Kidney (tissue), 14 donors: ENCODE measurements around the gene PCSK5. TPM values are rescaled to one million over a fixed set of nuclear protein-coding genes. Genes with fewer than 3 reads are reported as not detected.

Source experiments
- DNase-seq, 5 donors: peaks; one replicate each; pipeline ENCODE4 v3.0.0-alpha.2; 2013 to 2020
- FAIRE-seq: peaks from 2 replicates; lab custom pipeline; 2012; peaks lifted over from hg19 to GRCh38; lab: Jason Lieb, UNC
- H3K27ac ChIP-seq, 2 donors: one replicate each; pipeline ENCODE4 v1.7.0; 2013; ENCODE audit warnings: low read depth in 2 of 2, low read length in 2 of 2, inconsistent platforms in 1 of 2
- H3K27me3 ChIP-seq: one replicate; pipeline ENCODE4 v1.7.1; 2013; ENCODE audit warnings: low read length, inconsistent platforms; ENCODE audit not compliant: control insufficient read depth, insufficient read depth
- H3K36me3 ChIP-seq, 3 donors: one replicate each; pipeline versions ENCODE4 v1.7.0 to v1.7.1; 2013; ENCODE audit warnings: low read length in 3 of 3, control low read depth in 1 of 3, inconsistent platforms in 1 of 3; ENCODE audit not compliant: insufficient read depth in 3 of 3, control insufficient read depth in 2 of 3
- H3K4me1 ChIP-seq, 3 donors: one replicate each; pipeline versions ENCODE4 v1.7.0 to v1.7.1; 2013; ENCODE audit warnings: low read length in 3 of 3, inconsistent platforms in 1 of 3, low read depth in 1 of 3; ENCODE audit not compliant: control insufficient read depth in 2 of 3, insufficient read depth in 2 of 3
- H3K4me3 ChIP-seq, 3 donors: one replicate each; pipeline versions ENCODE4 v1.7.0 to v1.8.1; 2013; ENCODE audit warnings: low read length in 3 of 3, control low read depth in 1 of 3, inconsistent platforms in 1 of 3
- H3K9ac ChIP-seq, 3 donors: one replicate each; pipeline versions ENCODE4 v1.7.0 to v1.7.1; 2013; ENCODE audit warnings: low read length in 3 of 3, control low read depth in 1 of 3, inconsistent platforms in 1 of 3
- H3K9me3 ChIP-seq, 3 donors: one replicate each; pipeline versions ENCODE4 v1.7.0 to v1.7.1; 2013; ENCODE audit warnings: low read length in 3 of 3, control low read depth in 1 of 3, inconsistent platforms in 1 of 3; ENCODE audit not compliant: control insufficient read depth in 2 of 3, insufficient read depth in 1 of 3
- CTCF ChIP-seq: IDR thresholded peaks from 3 replicates; pipeline ENCODE4 v1.5.1; 2012; ENCODE audit warnings: mild to moderate bottlenecking, moderate library complexity, borderline replicate concordance; ENCODE audit not compliant: insufficient read depth; ENCODE audit errors: extremely low read depth
- intact Hi-C: fragments of 100-400 bp; cut with DNase I; formaldehyde crosslinking; loops from one replicate; pipeline ENCODE4 v1.11.1; 2022
- polyA plus RNA-seq: library from polyadenylated mRNA; stranded (reverse); fragments of 350-450 nt; fragmentation: Illumina TruSeq; extraction: RNeasy Lipid Tissue Mini Kit (QIAGEN cat#74804); gene quantifications from one replicate; pipeline ENCODE4 v1.2.3, GENCODE V29; 2014; ENCODE audit warnings: low read depth, low replicate concordance; ENCODE audit not compliant: insufficient read depth
- total RNA-seq: library from RNA; stranded (reverse); fragmentation: NEBNext Ultra II Directional; extraction: Animal tissue kit (Norgen Biotek cat#: 25700); gene quantifications from one replicate; pipeline ENCODE4 v1.2.1, GENCODE V29; 2021
- donor health status: control.
- donor health status: control.
- donor health status: control.
- donor health status: control.
- donor health status: control.
- donor health status: DM: yes; HTN: yes; CAD: no.
- donor health status: Normal renal cell carcinoma (clear cell type).

The PCSK5 gene
- total and polyA plus RNA-seq, 2 donors from 2014 or later: 1.6 to 14.7 TPM

- Histone ChIP-seq H3K9ac (no peak overlapping the region), H3K4me1 (no peaks in the 10 kb centered on the region), H3K4me3 (no peak overlapping the region), H3K36me3 (no peaks in the 10 kb centered on the region), H3K9me3 (no peaks in the 10 kb centered on the region), H3K27ac (no peak overlapping the region), H3K27me3 (no peaks in the 10 kb centered on the region)
- FAIRE-seq: no peak
- intact Hi-C loops: no loop called here
- no peak for TF ChIP-seq CTCF
- DNase-seq: no peak
These were observed 128.3 kb downstream of the PCSK5 start for GRCh38 chr9:76018761-76019160.

GRCh38 chr9:76020652-76021051 lies 130.2 kb downstream of the PCSK5 start:
- Histone ChIP-seq H3K9me3 (no peaks in the 10 kb centered on the region), H3K4me1 (no peaks in the 10 kb centered on the region), H3K27me3 (no peaks in the 10 kb centered on the region), H3K27ac (no peak overlapping the region), H3K9ac (no peak overlapping the region), H3K36me3 (no peaks in the 10 kb centered on the region), H3K4me3 (no peak overlapping the region)
- TF ChIP-seq CTCF: no peak
- DNase-seq (no peak), FAIRE-seq (no peak)
- intact Hi-C loops: no loop called here

GRCh38 chr9:76022317-76022716 lies 131.8 kb downstream of the PCSK5 start:
- H3K4me1 ChIP-seq: no peaks in the 10 kb centered on the region
- no peaks in the 10 kb centered on the region for H3K27me3 ChIP-seq
- DNase-seq (no peak), FAIRE-seq (no peak)
- no peak for TF ChIP-seq CTCF
- intact Hi-C loops: no loop called here
- H3K9ac ChIP-seq: no peak overlapping the region
- H3K36me3 ChIP-seq: peaks cover 0 to 3% (median 0%) of the 10 kb centered on the region in 3 donors
- H3K27ac ChIP-seq: no peak overlapping the region
- no peak overlapping the region for H3K4me3 ChIP-seq
- H3K9me3 ChIP-seq: no peaks in the 10 kb centered on the region

GRCh38 chr9:76023715-76024195 lies 133.3 kb downstream of the PCSK5 start:
- H3K9ac ChIP-seq: no peak overlapping the region
- intact Hi-C loops: no loop called here
- H3K4me3 ChIP-seq: no peak overlapping the region
- FAIRE-seq: no peak
- no peak overlapping the region for H3K27ac ChIP-seq
- TF ChIP-seq CTCF: no peak
- peaks cover 0 to 3% (median 0%) of the 10 kb centered on the region in 3 donors for H3K36me3 ChIP-seq
- DNase-seq: no peak
- no peaks in the 10 kb centered on the region for H3K9me3 ChIP-seq
- H3K27me3 ChIP-seq: no peaks in the 10 kb centered on the region
- no peaks in the 10 kb centered on the region for H3K4me1 ChIP-seq
